ENCODE data around the gene VPS39. TPM values are rescaled to one million over a fixed set of nuclear protein-coding genes. Genes with fewer than 3 reads are reported as not detected.

Gene VPS39
- total and polyA plus RNA-seq, 2 donors (not counting 3 experiments of a cell fraction or from before 2014, with no cell fraction given): 56.5 to 56.7 TPM

GRCh38 chr15:42120285-42120684, 87.8 kb downstream of the VPS39 start:
- H3K79me2 ChIP-seq (ENCODE audit: control insufficient read depth, insufficient read depth, low read length): no peaks in the 10 kb centered on the region
- peaks cover 10 to 30% of the 10 kb centered on the region in 2 experiments for H3K27me3 ChIP-seq (ENCODE audit: control insufficient read depth in 2 of 2, insufficient read depth in 2 of 2, low read length in 2 of 2)
- FAIRE-seq: no peak
- no peaks in the 10 kb centered on the region for H3K4me1 ChIP-seq (ENCODE audit: control insufficient read depth, extremely low read depth, insufficient read depth, low read length)
- no peaks in the 10 kb centered on the region for H3K36me3 ChIP-seq (ENCODE audit: control insufficient read depth in 2 of 2, extremely low read depth in 1 of 2, insufficient read depth in 2 of 2, low read length in 2 of 2)
- no peak overlapping the region for H3K27ac ChIP-seq (ENCODE audit: insufficient read depth, low read depth, low read length)
- H3K9ac ChIP-seq (replicated peaks; ENCODE audit: extremely low read depth, insufficient read depth, low read length): no peak overlapping the region
- CTCF ChIA-PET: interaction anchor here (0.9 to 2.4 kb wide), 2 partner anchors 14 to 18 kb away, joined by 4 to 6 read pairs; no protein-coding TSS in a partner anchor
- POLR2A ChIA-PET: interaction anchor here (0.7 kb wide), 1 partner anchor 114 kb away, joined by 3 read pairs; no protein-coding TSS in a partner anchor
- no TSS peak for BruUV-seq (replicated peaks)
- DNase-seq (ENCODE audit: low read depth, low spot score): no peak
- intact Hi-C loops (cut with micrococcal nuclease) (no loop called here), dilution Hi-C loops (cut with MboI; ENCODE audit: extremely low pct_ligation_motif_present, low sequenced_read_pairs) (no loop called here)
- H3K4me3 ChIP-seq (replicated peaks in 1 of 3; ENCODE audit: insufficient read depth in 1 of 3, low read depth in 1 of 3, low read length in 3 of 3): no peak overlapping the region
- no peak overlapping the region for H3K4me2 ChIP-seq (ENCODE audit: insufficient read depth, low read length)
- no peaks in the 10 kb centered on the region for H3K9me3 ChIP-seq (replicated peaks; ENCODE audit: control insufficient read depth, insufficient read depth, low read length)
- H2AFZ ChIP-seq (ENCODE audit: low read depth, low read length): no peak overlapping the region
- H4K20me1 ChIP-seq (replicated peaks; ENCODE audit: control insufficient read depth, extremely low read depth, insufficient read depth, low read length): no peaks in the 10 kb centered on the region
- TF ChIP-seq POLR2A (IDR thresholded peaks at IDR 0.05; ENCODE audit: low read depth, low read length): no peak
- TF ChIP-seq MAX (IDR thresholded peaks at IDR 0.05; ENCODE audit: insufficient read depth, insufficient read length): no peak
- TF ChIP-seq GATA2 (IDR thresholded peaks at IDR 0.05; ENCODE audit: insufficient read depth, insufficient read length, low read depth, low read length): no peak
- TF ChIP-seq FOS (IDR thresholded peaks at IDR 0.05; ENCODE audit: borderline replicate concordance, insufficient read depth, low read length): no peak
- no peak for TF ChIP-seq EZH2 (IDR thresholded peaks at IDR 0.05; ENCODE audit: borderline replicate concordance, low read depth, low read length, severe bottlenecking)
- no peaks in the 10 kb centered on the region for H3K9me1 ChIP-seq (replicated peaks; ENCODE audit: control insufficient read depth, extremely low read depth, insufficient read depth, low read length)

DNA sequence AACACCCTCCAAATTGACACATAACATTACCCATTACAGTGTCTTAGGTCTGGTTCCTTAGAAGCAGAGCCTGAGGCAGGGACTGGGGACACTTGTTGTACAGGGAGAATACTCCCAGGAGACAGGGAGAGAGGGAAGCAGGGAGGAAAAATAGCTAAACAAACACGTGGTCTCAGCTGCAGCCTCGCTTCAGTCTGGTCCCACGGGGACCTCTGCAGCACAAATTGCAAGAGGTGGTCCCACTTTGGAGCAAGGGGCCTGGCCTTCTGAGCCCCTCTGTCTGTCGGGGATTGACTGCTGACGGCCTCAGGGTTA, 88.7 kb downstream of the VPS39 start:
- DNase-seq (ENCODE audit: low read depth, low spot score): no peak
- Histone ChIP-seq H3K9me1 (replicated peaks; ENCODE audit: control insufficient read depth, extremely low read depth, insufficient read depth, low read length) (no peaks in the 10 kb centered on the region), H2AFZ (ENCODE audit: low read depth, low read length) (no peak overlapping the region), H3K9ac (replicated peaks; ENCODE audit: extremely low read depth, insufficient read depth, low read length) (no peak overlapping the region), H3K9me3 (replicated peaks; ENCODE audit: control insufficient read depth, insufficient read depth, low read length) (no peaks in the 10 kb centered on the region), H3K4me3 (replicated peaks in 1 of 3; ENCODE audit: insufficient read depth in 1 of 3, low read depth in 1 of 3, low read length in 3 of 3) (no peak overlapping the region), H3K4me2 (ENCODE audit: insufficient read depth, low read length) (no peak overlapping the region), H3K36me3 (ENCODE audit: control insufficient read depth in 2 of 2, extremely low read depth in 1 of 2, insufficient read depth in 2 of 2, low read length in 2 of 2) (no peaks in the 10 kb centered on the region), H3K27ac (ENCODE audit: insufficient read depth, low read depth, low read length) (no peak overlapping the region), H3K27me3 (ENCODE audit: control insufficient read depth in 2 of 2, insufficient read depth in 2 of 2, low read length in 2 of 2) (peaks cover 16 to 31% of the 10 kb centered on the region in 2 experiments), H3K79me2 (ENCODE audit: control insufficient read depth, insufficient read depth, low read length) (no peaks in the 10 kb centered on the region), H3K4me1 (ENCODE audit: control insufficient read depth, extremely low read depth, insufficient read depth, low read length) (no peaks in the 10 kb centered on the region), H4K20me1 (replicated peaks; ENCODE audit: control insufficient read depth, extremely low read depth, insufficient read depth, low read length) (no peaks in the 10 kb centered on the region)
- CTCF ChIA-PET: interaction anchor here (0.9 to 2.4 kb wide), 4 partner anchors 10 to 35 kb away, joined by 3 to 18 read pairs (median 7); no protein-coding TSS in a partner anchor
- no TSS peak for BruUV-seq (replicated peaks)
- intact Hi-C loops (cut with micrococcal nuclease) (no loop called here), dilution Hi-C loops (cut with MboI; ENCODE audit: extremely low pct_ligation_motif_present, low sequenced_read_pairs) (no loop called here)
- no peak for FAIRE-seq
- POLR2A ChIA-PET: no interaction called here
- TF ChIP-seq JUN (IDR thresholded peaks at IDR 0.05; ENCODE audit: borderline replicate concordance, insufficient read depth, insufficient read length, low read depth): no peak
- TF ChIP-seq GATA2 (IDR thresholded peaks at IDR 0.05; ENCODE audit: insufficient read depth, insufficient read length, low read depth, low read length): no peak
- TF ChIP-seq MYC (IDR thresholded peaks at IDR 0.05; ENCODE audit: low read depth, low read length): no peak
- no peak for TF ChIP-seq MAX (IDR thresholded peaks at IDR 0.05; ENCODE audit: insufficient read depth, insufficient read length)
- TF ChIP-seq EZH2 (IDR thresholded peaks at IDR 0.05; ENCODE audit: borderline replicate concordance, low read depth, low read length, severe bottlenecking): no peak
- no peak for TF ChIP-seq POLR2AphosphoS5 (IDR thresholded peaks at IDR 0.05; ENCODE audit: insufficient read depth, low read depth, low read length)
- TF ChIP-seq POLR2A (IDR thresholded peaks at IDR 0.05; ENCODE audit: low read depth, low read length): no peak
- TF ChIP-seq, protein P1, sequence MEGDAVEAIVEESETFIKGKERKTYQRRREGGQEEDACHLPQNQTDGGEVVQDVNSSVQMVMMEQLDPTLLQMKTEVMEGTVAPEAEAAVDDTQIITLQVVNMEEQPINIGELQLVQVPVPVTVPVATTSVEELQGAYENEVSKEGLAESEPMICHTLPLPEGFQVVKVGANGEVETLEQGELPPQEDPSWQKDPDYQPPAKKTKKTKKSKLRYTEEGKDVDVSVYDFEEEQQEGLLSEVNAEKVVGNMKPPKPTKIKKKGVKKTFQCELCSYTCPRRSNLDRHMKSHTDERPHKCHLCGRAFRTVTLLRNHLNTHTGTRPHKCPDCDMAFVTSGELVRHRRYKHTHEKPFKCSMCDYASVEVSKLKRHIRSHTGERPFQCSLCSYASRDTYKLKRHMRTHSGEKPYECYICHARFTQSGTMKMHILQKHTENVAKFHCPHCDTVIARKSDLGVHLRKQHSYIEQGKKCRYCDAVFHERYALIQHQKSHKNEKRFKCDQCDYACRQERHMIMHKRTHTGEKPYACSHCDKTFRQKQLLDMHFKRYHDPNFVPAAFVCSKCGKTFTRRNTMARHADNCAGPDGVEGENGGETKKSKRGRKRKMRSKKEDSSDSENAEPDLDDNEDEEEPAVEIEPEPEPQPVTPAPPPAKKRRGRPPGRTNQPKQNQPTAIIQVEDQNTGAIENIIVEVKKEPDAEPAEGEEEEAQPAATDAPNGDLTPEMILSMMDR (IDR thresholded peaks at IDR 0.05; ENCODE audit: extremely low read depth in 1 of 2, insufficient read depth in 1 of 2, low read depth in 1 of 2, low read length in 2 of 2): no peak
- no peak for TF ChIP-seq FOS (IDR thresholded peaks at IDR 0.05; ENCODE audit: borderline replicate concordance, insufficient read depth, low read length)
